Kidney glomerular epithelial cell (primary cell): ENCODE measurements around the gene TP53BP1.

Experiments
- DNase-seq: peaks from one replicate; lab custom pipeline; 2025; lab: John Stamatoyannopoulos, UW

Gene TP53BP1

GRCh38 chr15:43492673-43493601 lies at the start of gene TP53BP1:
Gene TP53BP1 (minus strand): TSS chr15:43493156. CDS start chr15:43493043, 113 bp downstream.
- peak; percentile 95 for DNase-seq

GRCh38 chr15:43541785-43542184 lies 48.8 kb upstream of the TP53BP1 start:
- no peak for DNase-seq

- no peak for DNase-seq
Observed at GRCh38 chr15:43538091-43538490, 45.1 kb upstream of the TP53BP1 start.

GRCh38 chr15:43534897-43535296 lies 41.9 kb upstream of the TP53BP1 start:
- no peak for DNase-seq

GRCh38 chr15:43532826-43533225 lies 39.9 kb upstream of the TP53BP1 start:
- DNase-seq, result peak; percentile 69

GRCh38 chr15:43531018-43531670 lies 38.2 kb upstream of the TP53BP1 start:
- no peak for DNase-seq

- no peak for DNase-seq
Observed at GRCh38 chr15:43529587-43530345, 36.8 kb upstream of the TP53BP1 start.

- no peak for DNase-seq
Observed at GRCh38 chr15:43529141-43529540, 36.2 kb upstream of the TP53BP1 start.

GRCh38 chr15:43528542-43529007 lies 35.6 kb upstream of the TP53BP1 start:
- no peak for DNase-seq

- DNase-seq, result no peak
Observed at GRCh38 chr15:43527802-43528541, 35.0 kb upstream of the TP53BP1 start.

GRCh38 chr15:43527016-43527801 lies 34.3 kb upstream of the TP53BP1 start:
- no peak for DNase-seq

GRCh38 chr15:43526261-43526930 lies 33.4 kb upstream of the TP53BP1 start:
- no peak for DNase-seq

- no peak for DNase-seq
Observed at GRCh38 chr15:43525131-43525530, 32.2 kb upstream of the TP53BP1 start.

- DNase-seq, result no peak
Observed at GRCh38 chr15:43524254-43524845, 31.4 kb upstream of the TP53BP1 start.

- no peak for DNase-seq
Observed at GRCh38 chr15:43523646-43524045, 30.7 kb upstream of the TP53BP1 start.

- DNase-seq, result no peak
Observed at GRCh38 chr15:43522247-43522646, 29.3 kb upstream of the TP53BP1 start.

GRCh38 chr15:43521419-43521818 lies 28.5 kb upstream of the TP53BP1 start:
- DNase-seq, result no peak

GRCh38 chr15:43520138-43520537 lies 27.2 kb upstream of the TP53BP1 start:
- DNase-seq, result no peak

- DNase-seq, result no peak
Observed at GRCh38 chr15:43519196-43519595, 26.2 kb upstream of the TP53BP1 start.
